ACC112 (cell line): ENCODE results near the gene MSTN.

ENCODE experiments used
- H2AFZ ChIP-seq: fragments of 200-600 bp; sonication (generic); one replicate; pipeline ENCODE4 v1.6.0; 2017; ENCODE audit warnings: antibody characterized with exemption, low read length; ENCODE audit not compliant: unreplicated experiment
- H3K27ac ChIP-seq: fragments of 200-600 bp; sonication (generic); 2 replicates; pipeline ENCODE4 v1.5.1; 2014; ENCODE audit warnings: low read depth, mild to moderate bottlenecking, antibody characterized with exemption, low read length, moderate library complexity
- H3K27me3 ChIP-seq: fragments of 200-600 bp; sonication (generic); 2 replicates; pipeline ENCODE4 v1.6.1; 2014; ENCODE audit warnings: mild to moderate bottlenecking, antibody characterized with exemption, low read length, moderate library complexity, mixed read lengths; ENCODE audit not compliant: insufficient read depth
- H3K36me3 ChIP-seq: fragments of 200-600 bp; sonication (generic); 2 replicates; pipeline ENCODE4 v1.6.1; 2016; ENCODE audit warnings: mild to moderate bottlenecking, antibody characterized with exemption, low read length, moderate library complexity, mixed read lengths; ENCODE audit not compliant: insufficient read depth
- H3K4me1 ChIP-seq: fragments of 200-600 bp; sonication (generic); one replicate; pipeline ENCODE4 v1.6.1; 2016; ENCODE audit warnings: low read length, mixed read lengths; ENCODE audit not compliant: insufficient read depth, unreplicated experiment, control insufficient read depth
- H3K4me3 ChIP-seq: fragments of 200-600 bp; sonication (generic); 2 replicates; pipeline ENCODE4 v1.5.1; 2014; ENCODE audit warnings: mild to moderate bottlenecking, low read depth, low read length
- H3K79me2 ChIP-seq: fragments of 200-600 bp; sonication (generic); one replicate; pipeline ENCODE4 v1.6.0; 2016; ENCODE audit warnings: low read length; ENCODE audit not compliant: control insufficient read depth, unreplicated experiment, insufficient read depth

Gene MSTN

DNA sequence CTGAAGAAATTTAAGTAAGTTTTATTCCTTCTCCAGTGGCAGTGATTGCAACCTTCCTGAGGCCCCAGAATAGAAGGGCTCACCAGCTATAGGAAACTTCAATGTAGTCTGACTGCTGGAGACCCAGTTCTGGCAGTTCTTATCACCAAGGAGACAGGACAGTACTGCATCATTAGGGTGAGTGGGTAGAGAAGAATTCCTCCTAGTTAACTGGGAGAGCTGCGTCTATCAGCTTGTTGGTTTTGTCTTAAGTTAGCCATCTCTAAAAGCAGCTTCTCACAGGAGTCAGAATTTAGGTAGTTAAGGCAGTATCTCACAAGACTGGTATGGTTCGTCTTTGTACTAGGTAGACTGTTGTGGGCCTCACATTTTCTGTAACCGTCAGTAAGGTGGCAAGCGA lies 3.3 kb upstream of the MSTN start:
- no peak overlapping the region for H3K27ac ChIP-seq
- H3K4me3 ChIP-seq, result no peak overlapping the region
- H3K36me3 ChIP-seq, result no peaks in the 10 kb centered on the region
- no peaks in the 10 kb centered on the region for H3K27me3 ChIP-seq
- no peaks in the 10 kb centered on the region for H3K4me1 ChIP-seq
- H2AFZ ChIP-seq, result no peak overlapping the region
- H3K79me2 ChIP-seq, result no peaks in the 10 kb centered on the region

GRCh38 chr2:190063624-190064023 lies 1.1 kb upstream of the MSTN start:
- H3K4me1 ChIP-seq, result no peaks in the 10 kb centered on the region
- no peak overlapping the region for H3K4me3 ChIP-seq
- H2AFZ ChIP-seq, result no peak overlapping the region
- H3K79me2 ChIP-seq, result no peaks in the 10 kb centered on the region
- H3K27me3 ChIP-seq, result no peaks in the 10 kb centered on the region
- no peaks in the 10 kb centered on the region for H3K36me3 ChIP-seq
- no peak overlapping the region for H3K27ac ChIP-seq

DNA sequence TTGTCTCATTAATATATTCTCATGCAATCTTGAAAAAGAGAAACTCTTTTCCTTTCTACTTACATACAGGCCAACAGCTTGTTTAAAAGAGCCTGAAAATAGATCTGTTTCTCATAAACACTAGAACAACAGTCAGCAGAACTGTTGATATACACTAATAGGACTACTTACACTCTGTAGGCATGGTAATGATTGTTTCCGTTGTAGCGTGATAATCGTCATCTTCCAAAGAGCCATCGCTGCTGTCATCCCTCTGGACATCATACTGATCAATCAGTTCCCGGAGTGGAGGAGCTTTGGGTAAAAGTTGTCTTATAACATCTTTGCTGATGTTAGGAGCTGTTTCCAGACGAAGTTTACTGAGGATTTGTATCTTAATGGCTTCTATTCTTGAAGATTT lies 476 bp downstream of the MSTN start:
- peak overlapping the region; percentile 40 for H3K4me3 ChIP-seq
- no peak overlapping the region for H3K27ac ChIP-seq
- H3K4me1 ChIP-seq, result no peaks in the 10 kb centered on the region
- no peaks in the 10 kb centered on the region for H3K36me3 ChIP-seq
- H3K27me3 ChIP-seq, result no peaks in the 10 kb centered on the region
- H3K79me2 ChIP-seq, result no peaks in the 10 kb centered on the region
- peak overlapping the region; percentile 32 for H2AFZ ChIP-seq

- no peaks in the 10 kb centered on the region for H3K36me3 ChIP-seq
- H3K4me1 ChIP-seq, result no peaks in the 10 kb centered on the region
- no peaks in the 10 kb centered on the region for H3K27me3 ChIP-seq
- H2AFZ ChIP-seq, result no peak overlapping the region
- no peaks in the 10 kb centered on the region for H3K79me2 ChIP-seq
- H3K27ac ChIP-seq, result no peak overlapping the region
- no peak overlapping the region for H3K4me3 ChIP-seq
Observed at GRCh38 chr2:190060626-190061025, 1.9 kb downstream of the MSTN start.

GRCh38 chr2:190060019-190060418 lies 2.5 kb downstream of the MSTN start:
- Histone ChIP-seq H3K27me3 (no peaks in the 10 kb centered on the region), H3K4me3 (no peak overlapping the region), H3K79me2 (no peaks in the 10 kb centered on the region), H3K4me1 (no peaks in the 10 kb centered on the region), H2AFZ (no peak overlapping the region), H3K27ac (no peak overlapping the region), H3K36me3 (no peaks in the 10 kb centered on the region)

DNA sequence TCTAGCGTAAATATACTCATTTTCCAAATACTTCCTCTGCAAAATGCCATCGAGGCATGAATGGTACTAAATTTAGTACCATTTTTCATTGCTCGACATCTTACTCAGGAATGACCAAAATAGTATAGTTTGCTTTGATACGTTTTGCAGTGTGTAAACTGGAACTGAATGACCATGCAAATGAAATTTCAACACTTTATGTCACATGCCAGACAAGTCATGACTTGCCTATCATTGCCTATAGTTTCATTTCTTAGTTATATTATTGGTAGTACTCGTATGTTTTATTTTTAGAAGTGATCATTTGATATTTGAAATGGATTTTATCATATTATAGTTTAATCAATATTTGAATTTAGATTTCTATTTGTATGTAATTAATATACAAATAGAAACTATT lies 9.1 kb downstream of the MSTN start:
- Histone ChIP-seq H3K27ac (no peak overlapping the region), H3K4me3 (no peak overlapping the region), H2AFZ (no peak overlapping the region), H3K27me3 (no peaks in the 10 kb centered on the region), H3K4me1 (no peaks in the 10 kb centered on the region), H3K36me3 (no peaks in the 10 kb centered on the region), H3K79me2 (no peaks in the 10 kb centered on the region)

DNA sequence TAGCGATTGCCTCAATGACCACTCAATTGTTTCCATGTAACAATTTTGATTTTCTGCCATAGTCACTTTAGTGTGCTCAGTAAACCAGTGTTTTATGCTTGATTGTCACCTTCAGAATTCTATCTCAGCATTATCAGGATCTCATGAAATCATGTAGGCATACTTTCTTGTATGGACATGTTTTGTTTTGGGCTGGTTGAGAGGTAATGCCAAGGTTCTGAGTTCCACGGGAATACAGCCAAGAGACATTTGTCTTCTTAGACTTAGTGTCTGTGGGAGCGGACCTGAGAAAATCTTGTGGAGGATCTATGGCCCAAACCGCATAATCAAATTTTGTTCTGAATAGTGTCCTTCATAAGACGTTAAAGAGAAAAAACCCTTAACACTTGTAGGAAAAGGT lies 10.2 kb downstream of the MSTN start:
- H3K36me3 ChIP-seq, result no peaks in the 10 kb centered on the region
- no peak overlapping the region for H3K4me3 ChIP-seq
- no peaks in the 10 kb centered on the region for H3K79me2 ChIP-seq
- H3K4me1 ChIP-seq, result no peaks in the 10 kb centered on the region
- H2AFZ ChIP-seq, result no peak overlapping the region
- no peaks in the 10 kb centered on the region for H3K27me3 ChIP-seq
- H3K27ac ChIP-seq, result no peak overlapping the region

DNA sequence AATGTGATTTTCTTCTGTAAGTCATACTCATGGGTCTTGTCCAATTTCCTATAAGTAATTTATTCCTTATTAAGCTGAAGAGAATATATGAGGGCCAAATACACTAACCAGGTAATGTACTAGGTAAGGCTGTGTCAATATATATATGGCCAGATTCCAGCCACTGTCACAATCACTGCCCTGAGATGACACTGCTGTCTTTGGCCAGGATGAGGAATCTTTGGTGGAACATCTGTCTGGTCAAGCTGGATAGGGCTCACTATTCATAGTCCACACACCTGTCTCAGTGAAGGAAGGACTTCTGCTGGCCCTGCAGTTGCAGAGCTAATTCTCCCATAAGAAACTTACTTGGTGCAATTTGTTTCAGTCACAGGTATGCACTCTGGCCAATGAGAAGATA lies 11.3 kb downstream of the MSTN start:
- no peak overlapping the region for H3K4me3 ChIP-seq
- H3K36me3 ChIP-seq, result no peaks in the 10 kb centered on the region
- no peaks in the 10 kb centered on the region for H3K27me3 ChIP-seq
- no peak overlapping the region for H3K27ac ChIP-seq
- no peaks in the 10 kb centered on the region for H3K79me2 ChIP-seq
- no peak overlapping the region for H2AFZ ChIP-seq
- H3K4me1 ChIP-seq, result no peaks in the 10 kb centered on the region

DNA sequence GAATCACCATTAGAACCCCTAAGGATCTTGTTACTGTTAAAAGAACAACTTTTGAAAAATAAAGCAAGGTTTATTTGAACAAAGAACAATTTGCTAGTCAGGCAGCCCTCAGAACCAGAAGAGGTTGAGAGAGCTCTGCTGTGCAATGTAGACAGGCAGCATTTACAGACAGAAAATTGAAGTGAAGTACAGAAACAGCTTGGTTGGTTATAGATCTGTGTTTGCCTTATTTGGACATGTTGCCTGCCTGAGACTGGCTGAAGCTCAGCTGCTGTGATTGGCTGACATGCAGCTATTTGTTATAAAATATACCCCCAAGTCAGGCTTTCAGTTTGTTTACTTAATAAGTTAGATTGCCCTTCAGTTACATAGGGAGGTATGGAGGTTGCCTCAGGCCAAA lies 12.5 kb downstream of the MSTN start:
- Histone ChIP-seq H3K4me3 (no peak overlapping the region), H3K36me3 (no peaks in the 10 kb centered on the region), H2AFZ (no peak overlapping the region), H3K79me2 (no peaks in the 10 kb centered on the region), H3K27me3 (no peaks in the 10 kb centered on the region), H3K4me1 (no peaks in the 10 kb centered on the region), H3K27ac (no peak overlapping the region)

GRCh38 chr2:190044866-190045265 lies 17.7 kb downstream of the MSTN start:
- no peak overlapping the region for H3K4me3 ChIP-seq
- H3K27ac ChIP-seq, result no peak overlapping the region

GRCh38 chr2:190043441-190043840 lies 19.1 kb downstream of the MSTN start:
- H3K36me3 ChIP-seq, result no peaks in the 10 kb centered on the region
- no peak overlapping the region for H3K27ac ChIP-seq
- no peak overlapping the region for H3K4me3 ChIP-seq
- H2AFZ ChIP-seq, result no peak overlapping the region
- no peaks in the 10 kb centered on the region for H3K4me1 ChIP-seq
- peaks cover 4% of the 10 kb centered on the region; the same call in 1 of the 2 replicates for H3K27me3 ChIP-seq
- H3K79me2 ChIP-seq, result no peaks in the 10 kb centered on the region

More at GRCh38 chr2:190044866-190045265, 17.7 kb downstream of the MSTN start:
- H3K27me3 ChIP-seq, result peaks cover 4% of the 10 kb centered on the region; the same call in 1 of the 2 replicates
- no peak overlapping the region for H2AFZ ChIP-seq
- no peaks in the 10 kb centered on the region for H3K4me1 ChIP-seq
- H3K79me2 ChIP-seq, result no peaks in the 10 kb centered on the region
- no peaks in the 10 kb centered on the region for H3K36me3 ChIP-seq
